PC-9 (cell line): ENCODE results near the gene FBXO38.

ENCODE experiments used
- CTCF ChIP-seq: fragments of 200-600 bp; sonication (generic); conservative IDR thresholded peaks from 2 replicates; pipeline ENCODE4 v1.6.1; 2017; ENCODE audit warnings: mixed run types, antibody characterized with exemption, mild to moderate bottlenecking, moderate library complexity
- EZH2 ChIP-seq: fragments of 200-600 bp; sonication (generic); IDR thresholded peaks from 2 replicates; pipeline ENCODE4 v1.8.0; 2017; ENCODE audit warnings: antibody characterized with exemption, low read depth

- no peak for TF ChIP-seq CTCF
- TF ChIP-seq EZH2 = no peak
Measured at GRCh38 chr5:148477429-148477828, 93.7 kb downstream of the FBXO38 start.
